ENCODE data around the gene FBXW7. TPM values are rescaled to one million over a fixed set of nuclear protein-coding genes. Genes with fewer than 3 reads are reported as not detected.

The FBXW7 gene
- total and polyA plus RNA-seq, 8 donors: 10.1 to 30.1 (median 17.6) TPM

- DNase-seq (no peak), ATAC-seq (no peak), FAIRE-seq (no peak)
- Histone ChIP-seq H3K36me3 (no peaks in the 10 kb centered on the region), H3K4me1 (no peaks in the 10 kb centered on the region), H3K9me3 (no peaks in the 10 kb centered on the region), H3K27me3 (no peaks in the 10 kb centered on the region), H3K4me3 (no peak overlapping the region), H3K27ac (no peak overlapping the region)
- WGBS, 2 donors: 96 to 98% methylated on average over 2 of the region's 2 CpGs
- intact Hi-C loops (cut with DNase I): no loop called here
- TF ChIP-seq CTCF (IDR thresholded peaks at IDR 0.05): no peak
These were observed 189.4 kb downstream of the FBXW7 start for GRCh38 chr4:152346526-152346925.

DNA sequence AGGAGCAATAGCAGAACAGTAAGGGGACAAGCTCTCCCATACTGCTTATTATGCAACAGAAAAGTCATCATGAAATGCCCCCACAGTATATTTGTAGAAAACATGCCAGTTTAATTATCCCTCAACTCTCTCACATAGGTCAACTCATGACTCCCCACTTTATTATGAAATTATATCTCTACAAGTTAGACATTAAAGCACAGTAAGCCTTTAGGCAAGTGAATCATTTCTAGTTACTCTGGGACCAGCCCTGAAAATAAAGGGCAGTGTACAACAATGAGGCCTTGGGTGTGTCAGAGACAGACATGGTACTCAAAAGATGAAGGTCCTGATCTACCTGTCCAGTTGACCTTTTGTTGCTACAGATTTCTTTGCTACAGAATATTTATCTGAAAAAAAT, 191.9 kb downstream of the FBXW7 start:
- H3K9me3 ChIP-seq: no peaks in the 10 kb centered on the region
- no peaks in the 10 kb centered on the region for H3K27me3 ChIP-seq
- H3K4me1 ChIP-seq: no peaks in the 10 kb centered on the region
- no peak for FAIRE-seq
- no peak overlapping the region for H3K27ac ChIP-seq
- intact Hi-C loops (cut with DNase I): no loop called here
- TF ChIP-seq CTCF (IDR thresholded peaks at IDR 0.05): no peak
- H3K4me3 ChIP-seq: no peak overlapping the region
- no peak for DNase-seq
- no peak for ATAC-seq
- no peaks in the 10 kb centered on the region for H3K36me3 ChIP-seq

- no peak overlapping the region for H3K27ac ChIP-seq
- H3K4me3 ChIP-seq: no peak overlapping the region
- H3K27me3 ChIP-seq: no peaks in the 10 kb centered on the region
- H3K9me3 ChIP-seq: no peaks in the 10 kb centered on the region
- ATAC-seq (no peak), DNase-seq (no peak), FAIRE-seq (no peak)
- 93 to 94% methylated on average over 3 of the region's 3 CpGs for WGBS, 2 donors
- intact Hi-C loops (cut with DNase I): no loop called here
- no peaks in the 10 kb centered on the region for H3K4me1 ChIP-seq
- no peaks in the 10 kb centered on the region for H3K36me3 ChIP-seq
- no peak for TF ChIP-seq CTCF (IDR thresholded peaks at IDR 0.05)
These were observed 193.6 kb downstream of the FBXW7 start for GRCh38 chr4:152342293-152342692.

DNA sequence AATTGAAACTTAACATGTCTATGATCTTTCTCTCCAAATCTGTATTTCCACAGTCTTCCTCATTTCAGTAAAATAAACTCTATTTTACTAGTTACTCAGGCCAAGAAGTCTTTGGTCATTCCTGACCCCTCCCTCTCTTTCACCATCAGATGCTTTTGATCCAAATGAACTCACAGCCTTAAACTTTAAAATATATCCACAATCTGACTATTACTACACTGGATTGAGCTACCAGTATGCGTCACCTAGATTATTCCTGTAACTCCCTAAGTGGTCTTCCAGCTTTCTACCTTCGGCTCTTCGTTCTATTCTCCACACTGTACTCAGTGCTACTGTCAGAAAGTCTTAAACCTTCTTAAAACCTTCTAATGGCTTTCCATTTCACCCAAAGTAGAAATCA, 195.1 kb downstream of the FBXW7 start:
- no peak for FAIRE-seq
- no peaks in the 10 kb centered on the region for H3K9me3 ChIP-seq
- ATAC-seq: peak in 1 of 4 donors; percentile 54
- 99% methylated on average over 3 of the region's 3 CpGs for WGBS, 2 donors
- H3K27me3 ChIP-seq: no peaks in the 10 kb centered on the region
- no peak overlapping the region for H3K4me3 ChIP-seq
- H3K36me3 ChIP-seq: no peaks in the 10 kb centered on the region
- no peak overlapping the region for H3K27ac ChIP-seq
- H3K4me1 ChIP-seq: no peaks in the 10 kb centered on the region
- intact Hi-C loops (cut with DNase I): no loop called here
- TF ChIP-seq CTCF (IDR thresholded peaks at IDR 0.05): no peak
- no peak for DNase-seq

DNA sequence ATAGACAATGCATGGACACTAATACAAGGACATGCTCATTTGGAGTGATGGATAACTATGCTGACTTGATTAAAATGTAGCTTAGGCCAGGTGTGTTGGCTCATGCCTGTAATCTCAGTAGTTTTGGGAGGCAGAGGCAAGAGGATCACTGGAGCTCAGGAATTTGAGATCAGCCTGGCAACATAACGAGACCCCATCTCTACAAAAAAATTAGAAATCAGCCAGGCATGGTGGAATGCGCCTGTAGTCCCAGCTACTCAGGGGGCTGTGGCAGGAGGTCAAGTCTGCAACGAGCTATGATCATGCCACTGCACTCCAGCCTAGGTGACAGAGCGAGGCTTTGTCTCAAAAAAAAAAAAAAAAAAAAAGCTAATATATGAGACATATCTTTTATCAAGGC, 196.3 kb downstream of the FBXW7 start:
- FAIRE-seq (no peak), DNase-seq (no peak), ATAC-seq (no peak)
- H3K4me1 ChIP-seq: no peaks in the 10 kb centered on the region
- WGBS, 2 donors: 96% methylated on average over 4 of the region's 4 CpGs
- no peak overlapping the region for H3K4me3 ChIP-seq
- H3K27me3 ChIP-seq: no peaks in the 10 kb centered on the region
- no peak for TF ChIP-seq CTCF (IDR thresholded peaks at IDR 0.05)
- H3K27ac ChIP-seq: no peak overlapping the region
- no peaks in the 10 kb centered on the region for H3K9me3 ChIP-seq
- intact Hi-C loops (cut with DNase I): no loop called here
- no peaks in the 10 kb centered on the region for H3K36me3 ChIP-seq

All from pancreas (tissue), 10 donors.